D721Med (cell line): ENCODE measurements around the gene DOCK3.

Experiments used
- DNase-seq: peaks from one replicate; pipeline ENCODE4 v3.0.0; 2011; ENCODE audit warnings: low spot score; ENCODE audit not compliant: insufficient read length
- FAIRE-seq: peaks from 2 replicates; lab custom pipeline; 2011; peaks lifted over from hg19 to GRCh38; lab: Jason Lieb, UNC
- TF ChIP-seq, protein P1 (sequence below): IDR thresholded peaks from 2 replicates; pipeline ENCODE4 v1.5.1; 2012; ENCODE audit warnings: mild to moderate bottlenecking, control low read depth; ENCODE audit not compliant: insufficient read depth; ENCODE audit errors: missing control alignments

The DOCK3 gene

GRCh38 chr3:50674349-50675178, at the start of gene DOCK3:
TSS of gene DOCK3 (plus strand) at chr3:50674927. CDS start at chr3:50675264, 337 bp downstream.
- FAIRE-seq: no peak
- peak; percentile 76 for DNase-seq
- TF ChIP-seq, protein P1, sequence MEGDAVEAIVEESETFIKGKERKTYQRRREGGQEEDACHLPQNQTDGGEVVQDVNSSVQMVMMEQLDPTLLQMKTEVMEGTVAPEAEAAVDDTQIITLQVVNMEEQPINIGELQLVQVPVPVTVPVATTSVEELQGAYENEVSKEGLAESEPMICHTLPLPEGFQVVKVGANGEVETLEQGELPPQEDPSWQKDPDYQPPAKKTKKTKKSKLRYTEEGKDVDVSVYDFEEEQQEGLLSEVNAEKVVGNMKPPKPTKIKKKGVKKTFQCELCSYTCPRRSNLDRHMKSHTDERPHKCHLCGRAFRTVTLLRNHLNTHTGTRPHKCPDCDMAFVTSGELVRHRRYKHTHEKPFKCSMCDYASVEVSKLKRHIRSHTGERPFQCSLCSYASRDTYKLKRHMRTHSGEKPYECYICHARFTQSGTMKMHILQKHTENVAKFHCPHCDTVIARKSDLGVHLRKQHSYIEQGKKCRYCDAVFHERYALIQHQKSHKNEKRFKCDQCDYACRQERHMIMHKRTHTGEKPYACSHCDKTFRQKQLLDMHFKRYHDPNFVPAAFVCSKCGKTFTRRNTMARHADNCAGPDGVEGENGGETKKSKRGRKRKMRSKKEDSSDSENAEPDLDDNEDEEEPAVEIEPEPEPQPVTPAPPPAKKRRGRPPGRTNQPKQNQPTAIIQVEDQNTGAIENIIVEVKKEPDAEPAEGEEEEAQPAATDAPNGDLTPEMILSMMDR: no peak

- FAIRE-seq (no peak), DNase-seq (peak; percentile 41)
- TF ChIP-seq, protein P1: no peak
These were observed 49.2 kb upstream of the DOCK3 start for GRCh38 chr3:50625231-50626182.

GRCh38 chr3:50626401-50626800, 48.3 kb upstream of the DOCK3 start:
- DNase-seq (no peak), FAIRE-seq (no peak)
- TF ChIP-seq, protein P1: no peak

DNA sequence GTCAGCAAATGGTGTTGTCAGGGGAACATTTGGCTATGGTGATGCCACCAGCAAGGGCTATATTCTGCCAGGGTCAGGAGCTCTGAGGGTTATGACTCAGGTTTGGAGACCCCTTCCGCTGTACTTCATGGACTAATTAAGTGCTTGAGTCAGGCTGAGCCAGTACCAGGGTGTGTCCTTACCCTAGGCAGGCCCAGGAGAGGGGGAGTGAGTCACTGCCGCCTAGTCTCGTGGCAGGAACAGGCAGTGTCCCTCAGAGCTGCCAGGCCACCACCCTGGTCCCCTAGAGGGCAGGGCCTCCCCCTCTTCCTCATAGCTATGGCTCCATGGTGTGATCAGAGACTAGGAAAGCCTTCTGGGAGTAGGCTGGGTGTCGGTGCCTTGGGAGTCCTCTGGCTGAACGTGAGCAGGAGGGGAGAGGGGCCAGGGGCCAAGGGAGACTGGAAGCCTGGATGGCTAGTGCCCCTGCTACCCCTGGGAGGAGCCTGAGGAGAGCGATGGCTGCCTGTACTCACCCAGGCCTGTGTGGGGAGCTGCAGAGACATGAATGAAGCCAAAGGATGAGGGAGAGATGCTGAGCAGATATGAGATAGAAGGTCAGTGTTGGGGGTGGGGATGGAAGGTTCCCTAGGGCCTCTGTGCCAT, 47.2 kb upstream of the DOCK3 start:
- TF ChIP-seq, protein P1: no peak
- DNase-seq (no peak), FAIRE-seq (no peak)

- TF ChIP-seq, protein P1: no peak
- FAIRE-seq (no peak), DNase-seq (no peak)
These were observed 46.1 kb upstream of the DOCK3 start for GRCh38 chr3:50628601-50629000.

GRCh38 chr3:50630394-50630793, 44.3 kb upstream of the DOCK3 start:
- FAIRE-seq: no peak
- DNase-seq: no peak
- TF ChIP-seq, protein P1: no peak
